ENCODE measurements around the gene HIP1R. TPM values are rescaled to one million over a fixed set of nuclear protein-coding genes. Genes with fewer than 3 reads are reported as not detected.
A peak's percentile ranks its signal among the peaks of the same experiment; 100 is the strongest.

HIP1R gene
- polyA plus RNA-seq, 1 donor from 2014 or later = 58.3 TPM

GRCh38 chr12:122848471-122849351 lies 13.5 kb downstream of the HIP1R start:
- Mint-ChIP-seq H3K4me3 (no peak overlapping the region), H3K4me1 (peaks cover 0 to 7% (median 0%) of the 10 kb centered on the region in 3 donors), H3K27ac (peak overlapping the region in 1 of 3 donors; percentile 32), H3K27me3 (no peaks in the 10 kb centered on the region), H3K9me3 (no peaks in the 10 kb centered on the region), H3K36me3 (no peaks in the 10 kb centered on the region)

- no peaks in the 10 kb centered on the region for H3K36me3 Mint-ChIP-seq
- H3K4me1 Mint-ChIP-seq = peaks cover 0 to 3% (median 0%) of the 10 kb centered on the region in 3 donors
- H3K27ac Mint-ChIP-seq = peak overlapping the region in 1 of 3 donors; percentile 32
- H3K9me3 Mint-ChIP-seq = no peaks in the 10 kb centered on the region
- H3K27me3 Mint-ChIP-seq = no peaks in the 10 kb centered on the region
- peak overlapping the region in 1 of 4 donors; percentile 38 for H3K4me3 Mint-ChIP-seq
Measured at GRCh38 chr12:122849352-122850047, 14.2 kb downstream of the HIP1R start.

DNA sequence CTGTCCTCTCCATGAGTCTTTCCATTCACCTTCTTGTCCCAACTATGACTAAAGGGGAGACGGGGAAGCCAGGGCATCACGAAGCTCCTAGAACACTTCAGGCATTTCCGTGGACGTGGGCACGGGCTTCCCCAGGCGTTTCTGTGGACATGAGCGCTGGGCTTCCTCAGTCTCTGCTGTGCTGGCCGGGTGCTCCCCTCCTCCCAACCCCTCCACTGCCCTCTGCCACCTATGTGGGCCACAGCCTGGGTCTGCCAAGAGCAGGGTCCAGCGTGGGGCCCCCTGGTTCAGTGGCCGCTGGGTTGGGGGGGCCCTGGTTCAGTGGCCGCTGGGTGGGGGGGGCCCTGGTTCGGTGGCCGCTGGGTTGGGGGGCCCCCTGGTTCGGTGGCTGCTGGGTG lies 14.8 kb downstream of the HIP1R start:
- Mint-ChIP-seq H3K27ac (no peak overlapping the region), H3K9me3 (no peaks in the 10 kb centered on the region), H3K4me1 (no peaks in the 10 kb centered on the region), H3K36me3 (no peaks in the 10 kb centered on the region), H3K4me3 (no peak overlapping the region), H3K27me3 (no peaks in the 10 kb centered on the region)

- Mint-ChIP-seq H3K9me3 (no peaks in the 10 kb centered on the region), H3K27me3 (no peaks in the 10 kb centered on the region), H3K4me1 (no peaks in the 10 kb centered on the region), H3K36me3 (no peaks in the 10 kb centered on the region), H3K4me3 (no peak overlapping the region), H3K27ac (no peak overlapping the region)
Measured at GRCh38 chr12:122850695-122851350, 15.6 kb downstream of the HIP1R start.

DNA sequence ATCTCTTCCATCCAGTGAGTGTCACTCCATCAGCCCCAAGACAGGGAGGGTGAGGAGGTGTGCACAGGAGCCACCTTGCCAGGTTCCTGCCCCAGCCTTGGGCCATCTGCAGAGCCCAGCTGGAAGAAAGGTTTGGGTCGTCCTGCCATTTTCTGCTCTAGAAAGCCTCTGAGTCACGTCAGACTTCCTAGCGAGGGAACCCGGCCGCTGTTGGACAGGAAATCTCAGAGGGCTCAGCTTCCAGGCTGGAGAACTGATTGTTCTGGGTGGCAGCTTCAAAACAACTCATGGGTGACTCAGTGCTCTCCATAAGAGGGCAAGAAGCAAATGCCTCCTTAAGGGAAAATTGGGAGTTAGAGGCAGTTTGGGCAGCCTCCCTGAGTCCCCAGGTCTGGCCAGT lies 16.6 kb downstream of the HIP1R start:
- Mint-ChIP-seq H3K27me3 (no peaks in the 10 kb centered on the region), H3K4me3 (peak overlapping the region in 1 of 4 donors; percentile 27), H3K4me1 (no peaks in the 10 kb centered on the region), H3K9me3 (no peaks in the 10 kb centered on the region), H3K27ac (peak overlapping the region in 1 of 3 donors; percentile 60), H3K36me3 (no peaks in the 10 kb centered on the region)

GRCh38 chr12:122852336-122853275 lies 17.3 kb downstream of the HIP1R start:
- Mint-ChIP-seq H3K4me1 (no peaks in the 10 kb centered on the region), H3K9me3 (no peaks in the 10 kb centered on the region), H3K27me3 (no peaks in the 10 kb centered on the region), H3K36me3 (no peaks in the 10 kb centered on the region), H3K27ac (peak overlapping the region in 1 of 3 donors; percentile 60), H3K4me3 (peak overlapping the region in 2 of 4 donors; percentile 27 to 60)

DNA sequence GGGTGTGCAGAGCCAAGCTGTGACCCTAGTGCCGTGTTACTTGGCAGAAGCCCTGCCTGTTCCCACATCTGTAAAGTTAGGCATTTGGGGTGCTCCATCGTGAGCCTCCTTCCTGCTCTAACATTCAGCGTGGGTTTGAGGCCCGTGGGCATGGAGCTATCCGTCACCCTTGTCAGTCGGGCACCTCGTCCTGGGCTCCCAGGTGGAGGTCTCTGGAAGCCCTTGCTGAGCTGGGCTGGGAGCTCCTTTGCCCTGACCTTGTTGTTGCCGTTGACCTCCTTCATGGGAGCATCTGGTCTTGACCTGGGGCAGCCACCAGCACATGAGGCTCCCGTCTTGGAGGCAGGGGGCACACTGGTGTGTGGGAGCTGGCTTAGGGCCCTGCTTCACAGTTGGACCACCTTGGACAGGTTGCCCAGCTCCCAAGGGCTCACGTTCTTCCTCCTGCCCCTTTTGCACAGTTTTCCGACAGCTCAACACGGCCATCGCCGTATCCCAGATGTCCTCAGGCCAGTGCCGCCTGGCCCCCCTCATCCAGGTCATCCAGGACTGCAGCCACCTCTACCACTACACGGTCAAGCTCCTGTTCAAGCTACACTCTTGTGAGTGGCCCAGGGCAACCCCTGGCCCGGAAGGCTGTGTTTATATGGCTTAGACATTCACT lies 18.5 kb downstream of the HIP1R start:
- H3K4me1 Mint-ChIP-seq = peaks cover 0 to under 1% (median 0%) of the 10 kb centered on the region in 3 donors
- no peaks in the 10 kb centered on the region for H3K9me3 Mint-ChIP-seq
- peak overlapping the region in 1 of 3 donors; percentile 11 for H3K27ac Mint-ChIP-seq
- no peaks in the 10 kb centered on the region for H3K27me3 Mint-ChIP-seq
- H3K36me3 Mint-ChIP-seq = no peaks in the 10 kb centered on the region
- H3K4me3 Mint-ChIP-seq = no peak overlapping the region

GRCh38 chr12:122854554-122854953 lies 19.3 kb downstream of the HIP1R start:
- H3K27ac Mint-ChIP-seq = peak overlapping the region in 1 of 3 donors; percentile 25

DNA sequence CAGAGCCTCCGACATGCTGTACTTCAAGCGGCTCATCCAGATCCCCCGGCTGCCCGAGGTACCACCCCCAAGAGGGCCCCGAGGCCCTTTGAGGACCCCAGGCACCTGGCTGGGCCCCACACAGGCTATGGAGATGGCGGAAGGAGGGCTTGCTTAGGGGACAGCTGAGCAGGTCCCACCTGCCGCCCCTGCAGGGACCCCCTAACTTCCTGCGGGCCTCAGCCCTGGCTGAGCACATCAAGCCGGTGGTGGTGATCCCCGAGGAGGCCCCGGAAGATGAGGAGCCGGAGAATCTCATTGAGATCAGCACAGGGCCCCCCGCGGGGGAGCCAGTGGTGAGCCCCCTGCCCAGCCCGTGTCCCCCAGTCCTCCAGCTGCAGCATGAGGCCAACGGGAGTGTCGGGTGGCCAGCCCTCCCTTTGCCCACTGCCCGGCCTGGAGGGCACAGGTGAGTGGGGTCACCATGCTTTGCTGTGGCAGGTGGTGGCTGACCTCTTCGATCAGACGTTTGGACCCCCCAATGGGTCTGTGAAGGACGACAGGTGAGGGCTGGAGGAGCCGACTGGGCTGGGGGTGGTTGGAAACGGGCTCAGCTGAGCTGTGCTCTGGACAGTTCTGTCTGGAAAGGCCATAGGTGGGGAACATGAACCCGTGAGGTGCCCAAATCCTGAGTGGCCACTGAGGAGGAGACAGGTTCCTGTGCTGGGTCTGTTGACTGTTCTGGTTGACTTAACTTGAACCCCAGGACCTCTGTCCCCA lies 20.0 kb downstream of the HIP1R start:
- Mint-ChIP-seq H3K9me3 (no peaks in the 10 kb centered on the region), H3K4me1 (peaks cover 0 to 2% (median 0%) of the 10 kb centered on the region in 3 donors), H3K4me3 (no peak overlapping the region), H3K27ac (peak overlapping the region in 2 of 3 donors; percentile 39 to 62), H3K27me3 (no peaks in the 10 kb centered on the region), H3K36me3 (no peaks in the 10 kb centered on the region)

More at GRCh38 chr12:122854554-122854953, 19.3 kb downstream of the HIP1R start:
- H3K9me3 Mint-ChIP-seq = no peaks in the 10 kb centered on the region
- no peaks in the 10 kb centered on the region for H3K36me3 Mint-ChIP-seq
- H3K4me3 Mint-ChIP-seq = no peak overlapping the region
- H3K4me1 Mint-ChIP-seq = peaks cover 0 to 2% (median 0%) of the 10 kb centered on the region in 3 donors
- no peaks in the 10 kb centered on the region for H3K27me3 Mint-ChIP-seq

- peaks cover 0 to 2% (median 0%) of the 10 kb centered on the region in 3 donors for H3K4me1 Mint-ChIP-seq
- no peaks in the 10 kb centered on the region for H3K36me3 Mint-ChIP-seq
- peak overlapping the region in 1 of 3 donors; percentile 62 for H3K27ac Mint-ChIP-seq
- H3K4me3 Mint-ChIP-seq = no peak overlapping the region
- no peaks in the 10 kb centered on the region for H3K27me3 Mint-ChIP-seq
- no peaks in the 10 kb centered on the region for H3K9me3 Mint-ChIP-seq
Measured at GRCh38 chr12:122855928-122856831, 20.9 kb downstream of the HIP1R start.

GRCh38 chr12:122856999-122857671 lies 21.9 kb downstream of the HIP1R start:
- H3K36me3 Mint-ChIP-seq = no peaks in the 10 kb centered on the region
- no peaks in the 10 kb centered on the region for H3K27me3 Mint-ChIP-seq
- H3K4me3 Mint-ChIP-seq = no peak overlapping the region
- H3K27ac Mint-ChIP-seq = peak overlapping the region in 2 of 3 donors; percentile 28 to 72
- no peaks in the 10 kb centered on the region for H3K9me3 Mint-ChIP-seq
- H3K4me1 Mint-ChIP-seq = peaks cover 0 to 2% (median under 1%) of the 10 kb centered on the region in 3 donors

- peak overlapping the region in 1 of 3 donors; percentile 77 for H3K27ac Mint-ChIP-seq
- H3K4me3 Mint-ChIP-seq = no peak overlapping the region
- H3K9me3 Mint-ChIP-seq = no peaks in the 10 kb centered on the region
- peaks cover 5 to 9% (median 6%) of the 10 kb centered on the region in 3 donors for H3K4me1 Mint-ChIP-seq
- H3K36me3 Mint-ChIP-seq = no peaks in the 10 kb centered on the region
- no peaks in the 10 kb centered on the region for H3K27me3 Mint-ChIP-seq
Measured at GRCh38 chr12:122858171-122858570, 22.9 kb downstream of the HIP1R start.

All from IgD-negative memory B cell (primary cell).